Airway epithelial cell (primary cell): ENCODE data around the gene TUBB1. TPM values are rescaled to one million over a fixed set of nuclear protein-coding genes. Genes with fewer than 3 reads are reported as not detected.

Experiments used
- total RNA-seq: library from RNA; depleted of rRNA; stranded (reverse); fragments of >200 nt; gene quantifications from 2 replicates; pipeline ENCODE4 v1.2.3, GENCODE V29; 2015

The TUBB1 gene
- not detected in 2 replicates for total RNA-seq

GRCh38 chr20:59019217-59019616, at the start of gene TUBB1:
Gene TUBB1 (plus strand): TSS chr20:59019429. CDS start chr20:59019523, 94 bp downstream.

GRCh38 chr20:58980711-58981627, 38.3 kb upstream of the TUBB1 start, which contains the start of gene NELFCD:
Gene NELFCD (plus strand): TSS chr20:58981256. CDS start chr20:58981310, 54 bp downstream.

GRCh38 chr20:59006864-59007664, 12.2 kb upstream of the TUBB1 start, which contains the start of gene CTSZ:
Gene CTSZ (minus strand): TSS chr20:59007254. CDS start chr20:59007128, 126 bp downstream.

GRCh38 chr20:59032023-59032712, 12.9 kb downstream of the TUBB1 start, which contains the start of gene ATP5F1E:
Gene ATP5F1E (minus strand): TSS chr20:59032335. CDS start chr20:59032251, 84 bp downstream.

GRCh38 chr20:59042151-59042795, 23.0 kb downstream of the TUBB1 start, which contains the start of gene PRELID3B:
Gene PRELID3B (minus strand): TSS chr20:59042786. CDS start chr20:59042730, 56 bp downstream.

Other genes starting within 250 kb of the TUBB1 start
- gene GNAS-AS1, start 168.5 kb upstream of the TUBB1 start, total RNA-seq, result 0.42 and 2.0 TPM in 2 replicates
- 559 and 647 TPM in 2 replicates for gene GNAS, start 166.7 kb upstream of the TUBB1 start, total RNA-seq
- 65.1 and 71.0 TPM in 2 replicates for gene NELFCD, start 38.2 kb upstream of the TUBB1 start, total RNA-seq
- 57.8 and 68.0 TPM in 2 replicates for gene CTSZ, start 12.2 kb upstream of the TUBB1 start, total RNA-seq
- gene ATP5F1E, start 12.9 kb downstream of the TUBB1 start, total RNA-seq, result 33.7 and 39.6 TPM in 2 replicates
- 61.7 and 62.6 TPM in 2 replicates for gene PRELID3B, start 23.4 kb downstream of the TUBB1 start, total RNA-seq
- gene ZNF831, start 144.4 kb downstream of the TUBB1 start, total RNA-seq, result not detected in 2 replicates